ENCODE measurements around the gene HIF1A.

Gene HIF1A

GRCh38 chr14:61661471-61662400, 33.6 kb upstream of the HIF1A start:
- Histone ChIP-seq H3K4me3 (ENCODE audit: low read length) (peak overlapping the region; percentile 38), H3K9me2 (replicated peaks; ENCODE audit: control insufficient read depth, low read length) (no peaks in the 10 kb centered on the region), H3K9me3 (ENCODE audit: control insufficient read depth, insufficient read depth, low read length) (peaks cover 7% of the 10 kb centered on the region; the same call in 1 of the 2 replicates), H4K20me1 (ENCODE audit: control insufficient read depth, insufficient read depth, low read depth, low read length) (no peaks in the 10 kb centered on the region), H3K36me3 (ENCODE audit: control insufficient read depth, low read length) (peaks cover 6% of the 10 kb centered on the region; the same call in 1 of the 2 replicates), H3K27me3 (ENCODE audit: control insufficient read depth, low read length) (no peaks in the 10 kb centered on the region), H3K4me1 (ENCODE audit: control insufficient read depth, low read length) (peaks cover 68% of the 10 kb centered on the region), H3F3A (ENCODE audit: control insufficient read depth, insufficient read depth) (peaks cover 20% of the 10 kb centered on the region), H3K79me2 (ENCODE audit: control insufficient read depth, low read length) (no peaks in the 10 kb centered on the region), H3K4me2 (ENCODE audit: low read length) (peak overlapping the region; percentile 70), H3K27ac (ENCODE audit: low read depth, low read length) (peak overlapping the region; percentile 85)
- TF ChIP-seq EZH2phosphoT487 (IDR thresholded peaks at IDR 0.05; ENCODE audit: borderline replicate concordance, low read length) (no peak), CTCF (IDR thresholded peaks at IDR 0.05; ENCODE audit: low read depth, low read length, poor library complexity, severe bottlenecking) (no peak)

GRCh38 chr14:61662437-61663311, 32.6 kb upstream of the HIF1A start:
- Histone ChIP-seq H3K27me3 (ENCODE audit: control insufficient read depth, low read length) (no peaks in the 10 kb centered on the region), H3K9me2 (replicated peaks; ENCODE audit: control insufficient read depth, low read length) (no peaks in the 10 kb centered on the region), H3K4me3 (ENCODE audit: low read length) (peak overlapping the region; percentile 38), H3F3A (ENCODE audit: control insufficient read depth, insufficient read depth) (peaks cover 18% of the 10 kb centered on the region), H3K36me3 (ENCODE audit: control insufficient read depth, low read length) (peaks cover 6% of the 10 kb centered on the region; the same call in 1 of the 2 replicates), H3K79me2 (ENCODE audit: control insufficient read depth, low read length) (no peaks in the 10 kb centered on the region), H3K4me2 (ENCODE audit: low read length) (peak overlapping the region; percentile 70), H3K9me3 (ENCODE audit: control insufficient read depth, insufficient read depth, low read length) (peaks cover 7% of the 10 kb centered on the region; the same call in 1 of the 2 replicates), H3K27ac (ENCODE audit: low read depth, low read length) (peak overlapping the region; percentile 85), H4K20me1 (ENCODE audit: control insufficient read depth, insufficient read depth, low read depth, low read length) (no peaks in the 10 kb centered on the region), H3K4me1 (ENCODE audit: control insufficient read depth, low read length) (peaks cover 77% of the 10 kb centered on the region)
- TF ChIP-seq EZH2phosphoT487 (IDR thresholded peaks at IDR 0.05; ENCODE audit: borderline replicate concordance, low read length) (no peak), CTCF (IDR thresholded peaks at IDR 0.05; ENCODE audit: low read depth, low read length, poor library complexity, severe bottlenecking) (no peak)

GRCh38 chr14:61663312-61663979, 31.9 kb upstream of the HIF1A start:
- peak overlapping the region; percentile 85 for H3K27ac ChIP-seq (ENCODE audit: low read depth, low read length)
- H4K20me1 ChIP-seq (ENCODE audit: control insufficient read depth, insufficient read depth, low read depth, low read length): no peaks in the 10 kb centered on the region
- no peak for TF ChIP-seq CTCF (IDR thresholded peaks at IDR 0.05; ENCODE audit: low read depth, low read length, poor library complexity, severe bottlenecking)
- no peak for TF ChIP-seq EZH2phosphoT487 (IDR thresholded peaks at IDR 0.05; ENCODE audit: borderline replicate concordance, low read length)
- peaks cover 85% of the 10 kb centered on the region for H3K4me1 ChIP-seq (ENCODE audit: control insufficient read depth, low read length)
- no peaks in the 10 kb centered on the region for H3K9me2 ChIP-seq (replicated peaks; ENCODE audit: control insufficient read depth, low read length)
- peaks cover 20% of the 10 kb centered on the region for H3F3A ChIP-seq (ENCODE audit: control insufficient read depth, insufficient read depth)
- H3K9me3 ChIP-seq (ENCODE audit: control insufficient read depth, insufficient read depth, low read length): peaks cover 7% of the 10 kb centered on the region; the same call in 1 of the 2 replicates
- peaks cover 6% of the 10 kb centered on the region; the same call in 1 of the 2 replicates for H3K36me3 ChIP-seq (ENCODE audit: control insufficient read depth, low read length)
- H3K79me2 ChIP-seq (ENCODE audit: control insufficient read depth, low read length): no peaks in the 10 kb centered on the region
- H3K27me3 ChIP-seq (ENCODE audit: control insufficient read depth, low read length): no peaks in the 10 kb centered on the region
- peak overlapping the region; percentile 70 for H3K4me2 ChIP-seq (ENCODE audit: low read length)
- peak overlapping the region; percentile 38 for H3K4me3 ChIP-seq (ENCODE audit: low read length)
